ENCODE results near the gene NPR1. TPM values are rescaled to one million over a fixed set of nuclear protein-coding genes. Genes with fewer than 3 reads are reported as not detected.
"Not testable (repeated sequence)": the region's sequence is repeated elsewhere in the genome, so short reads cannot be mapped to it uniquely, and the experiment has no call there.

The NPR1 gene
- 0.05 and 0.09 TPM in 2 replicates for total RNA-seq

DNA sequence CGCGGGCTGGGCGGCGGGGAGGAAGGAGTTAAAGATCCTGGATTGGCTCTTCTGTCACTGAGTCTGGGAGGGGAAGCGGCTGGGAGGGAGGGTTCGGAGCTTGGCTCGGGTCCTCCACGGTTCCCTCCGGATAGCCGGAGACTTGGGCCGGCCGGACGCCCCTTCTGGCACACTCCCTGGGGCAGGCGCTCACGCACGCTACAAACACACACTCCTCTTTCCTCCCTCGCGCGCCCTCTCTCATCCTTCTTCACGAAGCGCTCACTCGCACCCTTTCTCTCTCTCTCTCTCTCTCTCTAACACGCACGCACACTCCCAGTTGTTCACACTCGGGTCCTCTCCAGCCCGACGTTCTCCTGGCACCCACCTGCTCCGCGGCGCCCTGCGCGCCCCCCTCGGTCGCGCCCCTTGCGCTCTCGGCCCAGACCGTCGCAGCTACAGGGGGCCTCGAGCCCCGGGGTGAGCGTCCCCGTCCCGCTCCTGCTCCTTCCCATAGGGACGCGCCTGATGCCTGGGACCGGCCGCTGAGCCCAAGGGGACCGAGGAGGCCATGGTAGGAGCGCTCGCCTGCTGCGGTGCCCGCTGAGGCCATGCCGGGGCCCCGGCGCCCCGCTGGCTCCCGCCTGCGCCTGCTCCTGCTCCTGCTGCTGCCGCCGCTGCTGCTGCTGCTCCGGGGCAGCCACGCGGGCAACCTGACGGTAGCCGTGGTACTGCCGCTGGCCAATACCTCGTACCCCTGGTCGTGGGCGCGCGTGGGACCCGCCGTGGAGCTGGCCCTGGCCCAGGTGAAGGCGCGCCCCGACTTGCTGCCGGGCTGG, at the start of gene NPR1:
TSS of gene NPR1 (plus strand) at position 170 of the 818 bp plus-strand sequence. CDS start at position 591, 421 bp downstream.
- peak; percentile 78 for DNase-seq
- Mint-ChIP-seq H3K9me3 (no peaks in the 10 kb centered on the region), H3K27me3 (peaks cover 51% of the 10 kb centered on the region), H3K4me1 (peaks cover 22% of the 10 kb centered on the region), H3K4me3 (peak within 1 kb of the TSS; percentile 85), H3K36me3 (ENCODE audit: low read depth) (peaks cover 2% of the 10 kb centered on the region), H3K27ac (no peak within 1 kb of the TSS)
- intact Hi-C loops (cut with micrococcal nuclease), result no loop called here

DNA sequence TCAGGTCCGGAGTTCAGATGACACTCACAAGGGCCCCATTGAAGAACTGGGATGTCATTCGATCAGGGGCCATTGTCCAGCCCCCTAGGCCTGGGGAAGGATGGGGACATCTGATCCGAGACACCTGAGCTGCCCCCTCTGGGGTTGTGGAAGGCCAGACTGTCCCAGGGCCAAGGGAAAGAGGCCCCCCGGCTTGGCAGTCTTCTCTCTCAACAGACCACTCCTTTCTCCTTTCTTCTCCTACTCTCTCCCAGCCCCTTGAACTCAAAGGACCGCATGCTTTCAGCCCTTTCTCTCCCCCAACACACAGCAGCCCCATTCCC, 49.2 kb upstream of the NPR1 start:
- Mint-ChIP-seq H3K27ac (peak overlapping the region; percentile 21), H3K4me1 (peaks cover 23% of the 10 kb centered on the region), H3K27me3 (no peaks in the 10 kb centered on the region), H3K4me3 (no peak overlapping the region), H3K36me3 (ENCODE audit: low read depth) (peaks cover 6% of the 10 kb centered on the region), H3K9me3 (no peaks in the 10 kb centered on the region)
- DNase-seq, result no peak
- intact Hi-C loops (cut with micrococcal nuclease), result no loop called here

DNA sequence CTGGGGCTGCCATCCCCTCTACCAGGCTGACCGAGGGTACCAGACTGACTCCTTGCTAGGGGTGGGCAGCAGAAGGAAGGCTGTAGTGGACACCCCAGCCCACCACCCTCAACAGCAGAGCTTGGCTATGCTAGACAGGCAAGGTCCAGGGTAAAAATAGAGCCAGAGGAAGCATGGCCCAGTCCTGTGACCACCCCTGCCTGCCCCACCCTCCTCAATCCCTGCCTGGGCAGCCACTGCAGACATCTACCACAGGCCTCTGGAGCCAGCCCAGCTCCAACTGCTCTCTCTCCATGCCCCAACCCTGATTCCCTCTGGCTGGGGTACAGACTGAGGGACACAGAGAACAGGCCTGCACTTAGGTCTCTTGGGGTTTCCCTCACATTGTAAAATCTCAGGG, 48.5 kb upstream of the NPR1 start:
- no peak for DNase-seq
- no peak overlapping the region for H3K27ac Mint-ChIP-seq
- intact Hi-C loops (cut with micrococcal nuclease), result loop anchor here (5.0 kb wide), 2 partner anchors 58 to 98 kb away; no protein-coding TSS in a partner anchor
- H3K4me3 Mint-ChIP-seq, result no peak overlapping the region
- peaks cover 10% of the 10 kb centered on the region for H3K36me3 Mint-ChIP-seq (ENCODE audit: low read depth)
- no peaks in the 10 kb centered on the region for H3K27me3 Mint-ChIP-seq
- H3K4me1 Mint-ChIP-seq, result peaks cover 24% of the 10 kb centered on the region
- H3K9me3 Mint-ChIP-seq, result no peaks in the 10 kb centered on the region

DNA sequence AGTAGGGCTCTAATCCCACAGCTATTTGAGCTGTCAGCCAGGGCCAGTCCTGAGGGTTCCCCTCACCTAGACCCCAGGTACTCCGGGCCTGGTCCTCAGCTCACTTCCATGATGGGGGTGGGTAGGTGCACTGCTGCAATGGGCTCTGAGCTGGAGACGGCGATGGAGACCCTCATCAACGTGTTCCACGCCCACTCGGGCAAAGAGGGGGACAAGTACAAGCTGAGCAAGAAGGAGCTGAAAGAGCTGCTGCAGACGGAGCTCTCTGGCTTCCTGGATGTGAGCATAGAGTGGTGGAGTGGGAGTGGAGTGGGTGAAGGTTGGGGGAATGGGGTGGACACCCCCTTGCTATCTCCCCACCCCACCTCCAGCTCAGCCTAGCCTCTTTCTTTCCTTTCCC, 48.1 kb upstream of the NPR1 start:
- Mint-ChIP-seq H3K27me3 (no peaks in the 10 kb centered on the region), H3K27ac (no peak overlapping the region), H3K9me3 (no peaks in the 10 kb centered on the region), H3K4me3 (no peak overlapping the region), H3K4me1 (peaks cover 24% of the 10 kb centered on the region), H3K36me3 (ENCODE audit: low read depth) (peaks cover 11% of the 10 kb centered on the region)
- intact Hi-C loops (cut with micrococcal nuclease), result loop anchor here (5.0 kb wide), 2 partner anchors 58 to 98 kb away; no protein-coding TSS in a partner anchor
- DNase-seq, result no peak

DNA sequence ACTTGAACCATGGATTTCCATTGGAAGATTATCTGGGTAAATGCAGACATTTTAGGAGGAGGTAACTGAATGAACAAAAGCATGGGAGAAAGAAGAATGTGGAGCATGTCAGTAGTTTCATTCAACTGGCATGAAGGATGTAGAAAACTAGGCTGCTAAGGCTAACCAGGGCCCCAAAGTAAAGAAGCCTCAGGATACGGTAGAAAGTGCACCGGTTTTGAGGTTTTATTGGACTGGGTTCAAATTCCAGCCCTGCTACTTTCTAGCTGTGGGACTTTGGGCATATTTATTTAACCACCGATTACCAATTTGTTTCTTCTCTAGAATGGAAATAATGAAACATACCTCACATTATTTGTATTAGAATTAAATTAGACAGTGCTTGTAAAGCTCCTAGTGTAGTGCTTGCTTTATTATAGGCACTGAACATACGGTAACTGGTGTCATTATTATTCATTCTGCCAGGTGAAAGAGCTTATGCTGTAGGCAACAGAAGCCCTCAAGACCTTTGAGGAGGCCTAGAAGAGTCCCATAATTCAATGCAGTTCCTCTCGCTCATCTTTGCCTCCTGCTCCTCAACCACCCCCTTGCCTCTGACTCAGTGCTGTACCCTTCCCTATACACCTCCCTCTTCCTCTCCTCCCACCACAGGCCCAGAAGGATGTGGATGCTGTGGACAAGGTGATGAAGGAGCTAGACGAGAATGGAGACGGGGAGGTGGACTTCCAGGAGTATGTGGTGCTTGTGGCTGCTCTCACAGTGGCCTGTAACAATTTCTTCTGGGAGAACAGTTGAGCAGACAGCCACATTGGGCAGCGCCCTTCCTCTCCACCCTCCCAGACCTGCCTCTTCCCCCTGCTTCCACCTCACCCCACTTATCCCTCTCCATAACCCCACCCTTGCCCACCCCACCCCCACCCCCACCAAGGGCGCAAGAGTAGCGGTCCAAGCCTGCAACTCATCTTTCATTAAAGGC, 47.2 kb upstream of the NPR1 start:
- no peaks in the 10 kb centered on the region for H3K27me3 Mint-ChIP-seq
- H3K4me1 Mint-ChIP-seq, result peaks cover 24% of the 10 kb centered on the region
- peaks cover 17% of the 10 kb centered on the region for H3K36me3 Mint-ChIP-seq (ENCODE audit: low read depth)
- peak overlapping the region; percentile 61 for H3K27ac Mint-ChIP-seq
- intact Hi-C loops (cut with micrococcal nuclease), result loop anchor here (5.0 kb wide), 2 partner anchors 59 to 99 kb away; no protein-coding TSS in a partner anchor
- H3K4me3 Mint-ChIP-seq, result no peak overlapping the region
- no peaks in the 10 kb centered on the region for H3K9me3 Mint-ChIP-seq
- no peak for DNase-seq

DNA sequence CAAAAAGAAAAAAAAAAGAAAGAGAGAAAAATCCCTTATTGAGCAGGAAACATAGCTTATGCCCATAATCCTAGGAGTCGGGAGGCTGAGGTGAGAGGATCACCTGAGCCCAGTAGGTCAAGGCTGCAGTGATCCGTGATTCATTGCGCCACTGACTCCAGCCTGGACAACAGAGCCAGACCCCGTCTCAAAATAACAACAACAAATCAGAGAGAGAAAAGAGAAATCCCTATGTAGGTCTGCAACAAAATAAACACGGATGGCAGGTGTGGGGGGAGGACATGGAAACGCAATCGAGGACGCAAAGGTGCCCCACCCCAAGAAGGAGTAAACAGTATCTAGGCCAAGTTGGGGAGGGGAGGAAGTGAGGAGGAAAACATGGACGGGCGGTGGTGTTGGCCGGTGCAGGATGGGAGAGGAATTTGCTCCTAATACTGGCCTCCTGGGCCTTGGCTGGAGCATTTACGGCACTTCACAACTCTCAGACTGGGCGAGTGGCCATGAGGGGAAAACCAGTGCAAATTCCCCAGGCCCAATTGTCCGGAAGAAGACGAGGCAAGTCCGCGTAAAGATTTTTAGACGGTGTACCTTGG, 45.2 kb upstream of the NPR1 start:
- H3K27me3 Mint-ChIP-seq, result no peaks in the 10 kb centered on the region
- no peaks in the 10 kb centered on the region for H3K9me3 Mint-ChIP-seq
- peak overlapping the region; percentile 100 for H3K27ac Mint-ChIP-seq
- peaks cover 30% of the 10 kb centered on the region for H3K36me3 Mint-ChIP-seq (ENCODE audit: low read depth)
- intact Hi-C loops (cut with micrococcal nuclease), result loop anchor here (5.0 kb wide), 2 partner anchors 61 to 101 kb away; no protein-coding TSS in a partner anchor
- peak overlapping the region; percentile 91 for H3K4me3 Mint-ChIP-seq
- no peak for DNase-seq
- H3K4me1 Mint-ChIP-seq, result peaks cover 34% of the 10 kb centered on the region

DNA sequence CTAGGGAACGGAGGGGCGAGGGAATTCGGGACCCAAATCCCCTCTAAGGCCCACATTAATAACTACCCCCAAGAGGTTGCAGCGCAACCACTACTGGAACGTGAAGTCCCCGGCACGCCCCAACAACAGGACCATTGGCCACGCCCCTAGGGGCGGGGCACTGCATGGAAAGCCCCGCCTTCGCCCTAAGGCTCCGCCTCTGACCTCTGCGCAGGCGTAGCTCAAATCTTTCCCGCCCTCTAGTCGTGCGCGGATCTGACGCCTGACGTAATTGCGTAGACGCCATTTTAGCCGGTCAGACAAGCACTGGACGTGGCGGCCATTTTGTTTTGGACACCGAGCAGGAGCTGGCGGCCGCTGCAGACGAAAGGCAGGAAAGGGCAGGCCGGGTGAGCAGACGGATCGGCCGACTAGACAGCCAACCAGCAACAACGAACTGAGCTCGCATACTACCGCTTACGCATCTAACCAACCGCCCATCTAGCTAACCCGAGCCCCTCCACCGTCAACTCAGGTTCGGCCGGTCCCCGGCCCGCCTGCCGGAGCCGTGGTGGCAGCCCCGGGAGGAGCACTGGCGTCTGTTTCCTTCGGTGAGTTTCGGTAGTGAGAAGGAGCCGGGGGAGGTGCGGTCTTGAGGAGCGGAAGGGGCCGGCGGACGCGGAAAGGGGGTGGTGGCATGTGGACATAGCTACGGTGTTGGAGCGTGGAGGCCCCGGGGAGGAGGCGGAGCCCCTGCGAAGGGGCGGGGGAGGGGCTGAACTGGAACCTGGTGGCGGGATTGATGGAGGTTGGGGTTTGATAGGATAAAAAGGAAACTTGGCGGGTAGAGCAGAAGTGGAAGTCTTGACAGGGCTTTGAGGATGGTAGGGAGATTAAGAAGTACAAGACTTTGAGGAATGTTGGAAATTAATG, 44.5 kb upstream of the NPR1 start, which contains the start of gene CHTOP:
TSS of gene CHTOP (plus strand) at position 313 of the 912 bp plus-strand sequence. CDS start 2,523 bp downstream, outside the sequence.
- Mint-ChIP-seq H3K36me3 (ENCODE audit: low read depth) (peaks cover 36% of the 10 kb centered on the region), H3K27me3 (no peaks in the 10 kb centered on the region), H3K27ac (peak within 1 kb of the TSS; percentile 100), H3K9me3 (no peaks in the 10 kb centered on the region), H3K4me1 (peaks cover 34% of the 10 kb centered on the region), H3K4me3 (peak within 1 kb of the TSS; percentile 91)
- intact Hi-C loops (cut with micrococcal nuclease), result loop anchor here (1.0 to 5.0 kb wide), 5 partner anchors 24 to 102 kb away; partner anchors contain the start of gene SNAPIN
- DNase-seq, result peak; percentile 99

DNA sequence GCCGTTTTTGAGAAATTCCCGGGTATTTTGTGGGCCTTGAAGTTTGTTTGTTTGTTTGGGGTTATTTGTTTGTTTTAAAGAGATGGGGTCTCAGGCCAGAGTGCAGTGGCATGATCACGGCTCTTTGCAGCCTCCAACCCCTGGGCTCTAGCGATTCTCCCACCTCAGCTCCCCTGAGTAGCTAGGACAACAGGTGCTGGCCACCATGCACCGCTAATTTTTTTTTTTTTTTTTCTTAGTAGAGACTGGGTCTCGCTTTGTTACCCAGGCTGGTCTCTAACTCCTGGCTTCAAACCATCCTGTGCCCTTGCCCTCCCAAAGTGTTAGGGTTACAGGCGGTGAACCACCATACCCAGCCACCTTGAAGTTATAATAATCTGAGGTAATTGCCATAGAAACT, 42.6 kb upstream of the NPR1 start:
- DNase-seq, result no peak
- Mint-ChIP-seq H3K4me3 (peak overlapping the region; percentile 91), H3K27me3 (no peaks in the 10 kb centered on the region), H3K36me3 (ENCODE audit: low read depth) (peaks cover 49% of the 10 kb centered on the region), H3K27ac (no peak overlapping the region), H3K4me1 (peaks cover 30% of the 10 kb centered on the region), H3K9me3 (no peaks in the 10 kb centered on the region)
- intact Hi-C loops (cut with micrococcal nuclease), result no loop called here

DNA sequence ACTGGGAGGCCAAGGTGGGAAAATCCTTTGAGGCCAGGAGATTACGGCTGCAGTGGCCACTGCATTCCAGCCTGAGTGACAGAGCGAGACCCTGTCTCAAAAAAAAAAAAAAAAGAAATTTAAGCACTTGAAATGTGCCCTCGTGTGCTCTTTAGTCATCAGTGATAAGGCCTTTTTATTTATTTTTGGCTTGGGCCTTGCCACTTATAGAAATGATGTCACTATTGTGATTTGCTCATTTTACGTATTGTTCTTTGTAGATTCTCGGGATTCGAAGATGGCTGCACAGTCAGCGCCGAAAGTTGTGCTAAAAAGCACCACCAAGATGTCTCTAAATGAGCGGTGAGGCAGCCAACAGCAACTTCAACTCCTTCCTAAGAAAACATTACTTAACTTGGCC, 42.2 kb upstream of the NPR1 start:
- H3K27ac Mint-ChIP-seq, result no peak overlapping the region
- H3K4me1 Mint-ChIP-seq, result peaks cover 31% of the 10 kb centered on the region
- peaks cover 54% of the 10 kb centered on the region for H3K36me3 Mint-ChIP-seq (ENCODE audit: low read depth)
- intact Hi-C loops (cut with micrococcal nuclease), result no loop called here
- H3K4me3 Mint-ChIP-seq, result no peak overlapping the region
- no peaks in the 10 kb centered on the region for H3K27me3 Mint-ChIP-seq
- no peak for DNase-seq
- no peaks in the 10 kb centered on the region for H3K9me3 Mint-ChIP-seq

DNA sequence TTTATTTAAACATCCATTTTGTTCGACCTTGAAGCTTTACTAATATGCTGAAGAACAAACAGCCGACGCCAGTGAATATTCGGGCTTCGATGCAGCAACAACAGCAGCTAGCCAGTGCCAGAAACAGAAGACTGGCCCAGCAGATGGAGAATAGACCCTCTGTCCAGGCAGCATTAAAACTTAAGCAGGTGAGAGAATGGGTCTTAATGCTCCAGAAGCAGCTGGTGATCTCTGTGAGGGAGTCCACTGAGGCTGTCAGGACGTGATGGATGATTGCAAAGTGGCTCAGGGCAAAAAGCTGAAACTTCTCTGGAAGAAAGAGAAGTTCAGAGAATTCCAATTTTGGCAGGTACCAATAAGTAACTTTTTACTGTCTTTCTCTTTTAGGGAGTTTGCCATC, 40.2 kb upstream of the NPR1 start:
- no peak for DNase-seq
- no peaks in the 10 kb centered on the region for H3K27me3 Mint-ChIP-seq
- no peak overlapping the region for H3K27ac Mint-ChIP-seq
- H3K4me3 Mint-ChIP-seq, result no peak overlapping the region
- H3K36me3 Mint-ChIP-seq (ENCODE audit: low read depth), result peaks cover 65% of the 10 kb centered on the region
- H3K4me1 Mint-ChIP-seq, result peaks cover 19% of the 10 kb centered on the region
- intact Hi-C loops (cut with micrococcal nuclease), result no loop called here
- H3K9me3 Mint-ChIP-seq, result no peaks in the 10 kb centered on the region

DNA sequence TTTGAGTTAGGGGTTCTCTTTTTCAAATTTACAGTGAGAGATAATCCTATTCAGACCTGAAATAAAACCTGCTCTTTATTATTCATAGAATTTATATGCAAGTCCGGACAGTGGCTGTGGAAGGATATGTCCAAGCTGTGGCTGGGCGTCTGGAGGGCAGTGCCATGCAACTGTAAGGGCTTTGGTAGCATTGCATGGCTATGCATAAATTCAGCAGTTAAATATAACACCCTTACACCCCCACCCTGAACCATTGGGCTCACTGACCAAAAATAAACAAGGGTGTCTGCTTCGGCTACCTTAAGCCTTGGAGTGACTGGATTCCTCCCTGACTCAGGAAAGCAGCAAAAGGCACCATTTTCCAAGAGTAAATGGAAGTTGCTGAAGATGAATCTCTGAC, 39.2 kb upstream of the NPR1 start:
- intact Hi-C loops (cut with micrococcal nuclease), result no loop called here
- Mint-ChIP-seq H3K9me3 (no peaks in the 10 kb centered on the region), H3K27ac (no peak overlapping the region), H3K4me3 (no peak overlapping the region), H3K27me3 (no peaks in the 10 kb centered on the region), H3K36me3 (ENCODE audit: low read depth) (peaks cover 73% of the 10 kb centered on the region), H3K4me1 (peaks cover 16% of the 10 kb centered on the region)
- DNase-seq, result no peak

DNA sequence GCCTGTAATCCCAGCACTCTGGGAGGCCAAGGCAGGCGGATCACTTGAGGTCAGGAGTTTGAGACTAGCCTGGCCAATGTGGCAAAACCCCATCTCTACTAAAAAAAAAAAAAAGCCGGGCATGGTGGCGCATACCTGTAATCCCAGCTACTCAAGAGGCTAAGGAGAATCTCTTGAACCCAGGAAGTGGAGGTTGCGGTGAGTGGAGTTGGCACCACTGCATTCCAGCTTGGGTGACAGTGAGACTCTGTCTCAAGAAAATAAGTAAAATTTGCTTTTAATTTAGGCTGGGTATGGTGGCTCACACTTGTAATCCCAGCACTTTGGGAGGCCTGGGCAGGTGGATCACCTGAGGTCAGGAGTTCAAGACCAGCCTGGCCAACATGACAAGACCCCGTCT, 38.3 kb upstream of the NPR1 start:
- H3K4me3 Mint-ChIP-seq; intact Hi-C loops (cut with micrococcal nuclease); DNase-seq; H3K27me3 Mint-ChIP-seq; H3K9me3 Mint-ChIP-seq; H3K27ac Mint-ChIP-seq: not testable (repeated sequence)
- peaks cover 18% of the 10 kb centered on the region for H3K4me1 Mint-ChIP-seq
- peaks cover 75% of the 10 kb centered on the region for H3K36me3 Mint-ChIP-seq (ENCODE audit: low read depth)

DNA sequence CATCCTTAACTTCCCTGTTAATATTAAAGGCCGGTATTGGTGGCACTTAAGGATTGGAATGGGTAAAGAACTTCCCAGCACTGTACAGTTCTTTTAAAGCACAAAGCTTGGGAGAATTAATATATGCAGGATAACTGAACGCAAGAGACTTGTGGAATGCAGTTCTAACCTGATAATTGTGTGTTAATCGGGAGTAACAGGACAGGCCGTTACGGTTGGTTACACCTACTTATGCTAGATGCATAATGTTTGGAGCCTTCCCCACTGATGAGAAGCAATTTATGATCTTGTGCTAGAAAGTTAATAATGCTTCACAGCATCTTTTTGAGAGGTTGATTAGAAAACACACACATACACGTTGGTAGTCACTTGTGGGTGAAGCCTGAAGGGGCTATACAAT, 37.6 kb upstream of the NPR1 start:
- no peaks in the 10 kb centered on the region for H3K9me3 Mint-ChIP-seq
- no peak for DNase-seq
- no peak overlapping the region for H3K4me3 Mint-ChIP-seq
- no peaks in the 10 kb centered on the region for H3K27me3 Mint-ChIP-seq
- no peak overlapping the region for H3K27ac Mint-ChIP-seq
- H3K36me3 Mint-ChIP-seq (ENCODE audit: low read depth), result peaks cover 78% of the 10 kb centered on the region
- peaks cover 23% of the 10 kb centered on the region for H3K4me1 Mint-ChIP-seq
- intact Hi-C loops (cut with micrococcal nuclease), result no loop called here

Data from activated CD4-positive, alpha-beta T cell treated with anti-CD3 and anti-CD28 coated beads, Interleukin-2, amount 10 ng/mL, durations not matched to agents 24 days and 14 days (primary cell).